GM13977 (cell line): Measurements from ENCODE around the gene FAM162B.
A peak's percentile ranks its signal among the peaks of the same experiment; 100 is the strongest.

Experiments
- DNase-seq: peaks from one replicate; pipeline ENCODE4 v3.0.0; 2012; ENCODE audit warnings: low spot score
- CTCF ChIP-seq: IDR thresholded peaks from 2 replicates; pipeline ENCODE4 v1.5.1; 2012; ENCODE audit warnings: mild to moderate bottlenecking, control low read depth; ENCODE audit not compliant: insufficient read depth; ENCODE audit errors: extremely low read depth, missing control alignments
- in situ Hi-C: fragments of 300-500 bp; cut with MboI; formaldehyde crosslinking; loops from one replicate; pipeline ENCODE4 v1.12.0; 2022; ENCODE audit warnings: low sequenced_read_pairs, low pct_unique_long_range_greater_than_20kb, mixed read lengths, inconsistent platforms; ENCODE audit not compliant: unreplicated experiment

Gene FAM162B

GRCh38 chr6:116783852-116784251 is 18.3 kb upstream of the FAM162B start:
- in situ Hi-C loops = no loop called here
- no peak for TF ChIP-seq CTCF
- no peak for DNase-seq

GRCh38 chr6:116779573-116780164 is 14.2 kb upstream of the FAM162B start:
- DNase-seq = no peak
- TF ChIP-seq CTCF = peak; percentile 48
- in situ Hi-C loops = no loop called here

GRCh38 chr6:116773886-116774285 is 8.4 kb upstream of the FAM162B start:
- TF ChIP-seq CTCF = no peak
- DNase-seq = no peak
- in situ Hi-C loops = no loop called here

GRCh38 chr6:116772450-116772849 is 6.9 kb upstream of the FAM162B start:
- in situ Hi-C loops = no loop called here
- no peak for DNase-seq

GRCh38 chr6:116767715-116768114 is 2.2 kb upstream of the FAM162B start:
- TF ChIP-seq CTCF = no peak
- no peak for DNase-seq
- in situ Hi-C loops = no loop called here

More at GRCh38 chr6:116772450-116772849, 6.9 kb upstream of the FAM162B start:
- no peak for TF ChIP-seq CTCF

- DNase-seq = no peak
- no peak for TF ChIP-seq CTCF
- in situ Hi-C loops = no loop called here
These were observed 1.1 kb upstream of the FAM162B start for GRCh38 chr6:116766506-116767176.
